C4-2B (cell line): ENCODE data around the gene DNA2.

Experiments
- H3K27ac ChIP-seq: fragments of 450-650 bp; 2 replicates; pipeline ENCODE4 v1.5.1; 2017
- ZFX ChIP-seq: fragments of 450-650 bp; IDR thresholded peaks from 2 replicates; pipeline ENCODE4 v1.6.1; 2017
- TF ChIP-seq, protein P1 (sequence below): fragments of 450-650 bp; conservative IDR thresholded peaks from 2 replicates; pipeline ENCODE4 v1.5.1; 2017; ENCODE audit warnings: mild to moderate bottlenecking

Gene DNA2

DNA sequence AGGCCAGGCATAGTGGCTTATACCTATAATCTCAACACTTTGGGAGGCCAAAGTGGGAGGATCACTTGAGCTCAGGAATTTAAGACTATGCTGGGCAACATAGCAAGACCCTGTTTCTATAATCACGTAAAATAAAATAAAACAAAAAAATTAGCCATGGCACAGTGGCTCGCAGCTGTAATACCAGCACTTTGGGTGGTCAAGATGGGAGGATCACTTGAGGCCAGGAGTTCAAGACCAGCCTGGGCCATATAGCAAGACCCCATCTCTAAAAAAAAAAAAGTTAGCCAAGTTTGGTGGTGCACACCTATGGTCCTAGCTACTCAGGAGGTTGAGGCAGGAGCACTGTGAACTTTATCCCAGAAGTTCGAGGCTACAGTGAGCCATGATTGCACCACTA lies 30.9 kb downstream of the DNA2 start:
- H3K27ac ChIP-seq = no peak overlapping the region
- TF ChIP-seq ZFX = no peak
- TF ChIP-seq, protein P1, sequence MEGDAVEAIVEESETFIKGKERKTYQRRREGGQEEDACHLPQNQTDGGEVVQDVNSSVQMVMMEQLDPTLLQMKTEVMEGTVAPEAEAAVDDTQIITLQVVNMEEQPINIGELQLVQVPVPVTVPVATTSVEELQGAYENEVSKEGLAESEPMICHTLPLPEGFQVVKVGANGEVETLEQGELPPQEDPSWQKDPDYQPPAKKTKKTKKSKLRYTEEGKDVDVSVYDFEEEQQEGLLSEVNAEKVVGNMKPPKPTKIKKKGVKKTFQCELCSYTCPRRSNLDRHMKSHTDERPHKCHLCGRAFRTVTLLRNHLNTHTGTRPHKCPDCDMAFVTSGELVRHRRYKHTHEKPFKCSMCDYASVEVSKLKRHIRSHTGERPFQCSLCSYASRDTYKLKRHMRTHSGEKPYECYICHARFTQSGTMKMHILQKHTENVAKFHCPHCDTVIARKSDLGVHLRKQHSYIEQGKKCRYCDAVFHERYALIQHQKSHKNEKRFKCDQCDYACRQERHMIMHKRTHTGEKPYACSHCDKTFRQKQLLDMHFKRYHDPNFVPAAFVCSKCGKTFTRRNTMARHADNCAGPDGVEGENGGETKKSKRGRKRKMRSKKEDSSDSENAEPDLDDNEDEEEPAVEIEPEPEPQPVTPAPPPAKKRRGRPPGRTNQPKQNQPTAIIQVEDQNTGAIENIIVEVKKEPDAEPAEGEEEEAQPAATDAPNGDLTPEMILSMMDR = no peak

DNA sequence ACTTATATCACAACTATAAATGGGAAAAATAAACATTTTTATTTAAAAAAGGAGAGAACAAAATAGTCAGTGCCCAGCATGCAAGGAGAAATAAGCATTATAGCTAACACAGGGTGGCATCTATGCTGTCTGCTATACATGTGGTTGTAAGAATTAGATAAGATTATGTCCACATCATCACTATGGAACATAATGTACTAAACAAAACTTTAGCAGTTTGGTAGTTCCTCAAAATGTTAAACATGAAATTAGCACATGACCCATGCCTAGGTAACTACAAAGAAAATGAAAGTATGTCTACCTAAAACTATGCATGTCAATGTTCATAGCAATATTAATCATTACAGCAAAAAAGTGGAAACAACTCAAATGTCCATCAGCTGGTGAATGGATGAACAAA lies 36.0 kb downstream of the DNA2 start:
- no peak for TF ChIP-seq ZFX
- TF ChIP-seq, protein P1 = no peak
- H3K27ac ChIP-seq = no peak overlapping the region

DNA sequence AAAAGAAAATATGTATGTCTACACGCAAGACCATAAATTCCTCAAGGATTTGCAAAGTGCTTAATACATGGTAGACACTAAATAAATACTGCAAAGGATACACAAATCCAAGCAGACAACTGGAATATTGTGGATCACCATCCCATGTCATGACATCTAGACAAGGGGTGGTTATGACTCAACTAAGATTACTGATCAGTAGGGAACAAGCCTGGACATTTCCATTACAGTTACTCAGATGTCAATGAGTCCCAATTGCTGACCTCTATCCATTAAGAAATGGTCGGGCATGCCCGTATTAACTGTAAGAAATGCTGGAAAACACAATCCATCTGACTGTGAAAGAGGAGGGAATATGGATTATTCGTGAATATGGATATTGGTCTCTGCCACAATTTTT lies 37.1 kb downstream of the DNA2 start:
- no peak overlapping the region for H3K27ac ChIP-seq
- TF ChIP-seq, protein P1 = no peak
- no peak for TF ChIP-seq ZFX

DNA sequence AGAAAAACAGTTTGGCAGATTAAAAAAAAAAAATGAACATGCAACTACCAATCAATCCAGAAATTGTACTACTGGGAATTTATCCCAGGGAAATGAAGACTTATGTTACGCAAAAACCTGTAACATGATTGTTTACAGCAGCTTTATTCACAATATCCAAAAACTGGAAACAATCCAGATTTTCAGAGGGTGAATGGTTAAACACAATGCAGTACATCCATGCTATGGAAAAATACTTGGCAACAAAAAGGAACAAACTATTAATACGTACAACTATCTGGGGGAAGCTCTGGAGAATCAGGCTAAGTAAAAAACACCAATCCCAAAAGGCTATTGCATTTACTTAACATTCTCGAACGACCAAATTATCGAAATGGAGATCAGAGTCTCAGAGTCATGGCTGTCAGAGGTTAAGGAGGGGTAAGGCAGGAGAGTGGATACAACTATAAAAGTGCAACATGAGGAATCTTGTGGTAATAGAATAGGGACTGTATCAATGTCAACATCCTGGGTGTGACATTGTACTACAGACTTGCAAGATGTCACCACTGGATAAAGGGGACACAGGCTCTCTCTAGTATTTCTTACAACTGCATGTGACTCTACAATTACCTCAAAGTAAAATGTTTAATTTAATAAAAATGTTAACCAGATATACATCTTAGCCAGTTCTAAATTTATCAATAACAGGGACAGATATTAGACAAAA lies 43.2 kb downstream of the DNA2 start:
- TF ChIP-seq ZFX = no peak
- TF ChIP-seq, protein P1 = no peak
- H3K27ac ChIP-seq = no peak overlapping the region

DNA sequence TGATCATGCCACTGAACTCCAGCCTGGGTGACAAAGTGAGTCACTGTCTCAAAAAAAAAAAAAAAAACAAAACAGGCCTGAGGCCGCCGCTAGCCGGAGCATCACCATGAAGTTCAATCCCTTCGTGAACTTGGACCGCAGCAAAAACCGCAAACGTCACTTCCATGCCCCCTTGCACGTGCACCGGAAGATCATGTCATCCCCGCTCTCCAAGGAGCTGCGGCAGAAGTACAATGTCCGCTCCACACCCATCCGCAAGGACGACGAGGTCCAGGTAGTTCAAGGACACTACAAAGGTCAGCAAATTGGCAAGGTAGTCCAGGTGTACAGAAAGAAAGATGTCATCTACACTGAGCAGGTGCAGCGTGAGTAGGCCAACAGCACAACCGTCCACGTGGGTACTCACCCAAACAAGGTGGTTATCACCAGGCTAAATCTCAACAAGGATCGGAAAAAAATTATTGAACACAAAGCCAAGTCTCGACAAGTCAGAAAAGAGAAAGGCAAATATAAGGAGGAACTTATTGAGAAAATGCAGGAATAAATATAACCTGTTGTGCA lies 47.2 kb downstream of the DNA2 start:
- no peak overlapping the region for H3K27ac ChIP-seq

DNA sequence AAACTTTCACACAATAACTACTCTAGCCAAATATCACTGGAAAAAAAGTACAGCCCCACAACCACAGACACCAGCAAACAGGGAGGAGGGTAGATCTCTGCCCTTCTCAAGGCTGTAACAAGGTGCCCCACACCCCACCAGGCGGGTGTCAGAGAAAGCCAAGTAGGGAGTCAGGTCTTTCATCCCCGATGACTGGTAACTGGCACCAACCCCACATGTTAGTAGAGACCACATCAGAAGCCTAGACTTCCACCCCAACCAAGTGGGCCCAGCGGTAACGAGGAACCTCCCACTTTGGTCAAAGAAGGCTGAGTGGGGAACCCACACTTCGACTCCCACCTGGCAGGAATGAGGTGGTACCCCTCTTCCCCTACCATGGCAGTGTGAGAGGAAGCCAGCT lies 48.3 kb downstream of the DNA2 start:
- H3K27ac ChIP-seq = no peak overlapping the region; the same call in 1 of the 2 replicates
- TF ChIP-seq, protein P1 = no peak
- no peak for TF ChIP-seq ZFX

More for the DNA sequence above, 47.2 kb downstream of the DNA2 start:
- TF ChIP-seq, protein P1 = no peak
- TF ChIP-seq ZFX = no peak

DNA sequence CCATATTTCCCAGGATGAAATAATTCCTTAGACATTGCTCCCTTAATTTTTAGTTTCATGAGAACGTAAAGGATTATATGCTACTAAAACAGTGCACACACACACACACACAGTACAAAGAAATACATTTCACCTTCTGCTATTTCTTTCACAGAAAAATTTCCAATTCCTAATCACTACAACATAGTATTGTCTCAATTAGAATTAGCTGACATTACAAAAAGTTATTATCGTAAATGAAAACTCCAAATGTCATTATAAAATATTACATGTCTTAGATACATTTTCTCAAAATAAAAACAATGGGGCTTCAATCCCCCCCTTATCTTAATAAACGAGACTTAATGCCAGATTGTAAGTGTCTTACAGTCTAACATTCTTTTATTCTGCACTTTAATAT lies 52.4 kb downstream of the DNA2 start:
- H3K27ac ChIP-seq = no peak overlapping the region
- no peak for TF ChIP-seq ZFX
- TF ChIP-seq, protein P1 = no peak
